ENCODE data around the gene HES3. TPM values are rescaled to one million over a fixed set of nuclear protein-coding genes. Genes with fewer than 3 reads are reported as not detected.

The HES3 gene
- total and polyA plus RNA-seq, 2 of the 4 experiments (the other 2 are of a cell fraction) = not detected

DNA sequence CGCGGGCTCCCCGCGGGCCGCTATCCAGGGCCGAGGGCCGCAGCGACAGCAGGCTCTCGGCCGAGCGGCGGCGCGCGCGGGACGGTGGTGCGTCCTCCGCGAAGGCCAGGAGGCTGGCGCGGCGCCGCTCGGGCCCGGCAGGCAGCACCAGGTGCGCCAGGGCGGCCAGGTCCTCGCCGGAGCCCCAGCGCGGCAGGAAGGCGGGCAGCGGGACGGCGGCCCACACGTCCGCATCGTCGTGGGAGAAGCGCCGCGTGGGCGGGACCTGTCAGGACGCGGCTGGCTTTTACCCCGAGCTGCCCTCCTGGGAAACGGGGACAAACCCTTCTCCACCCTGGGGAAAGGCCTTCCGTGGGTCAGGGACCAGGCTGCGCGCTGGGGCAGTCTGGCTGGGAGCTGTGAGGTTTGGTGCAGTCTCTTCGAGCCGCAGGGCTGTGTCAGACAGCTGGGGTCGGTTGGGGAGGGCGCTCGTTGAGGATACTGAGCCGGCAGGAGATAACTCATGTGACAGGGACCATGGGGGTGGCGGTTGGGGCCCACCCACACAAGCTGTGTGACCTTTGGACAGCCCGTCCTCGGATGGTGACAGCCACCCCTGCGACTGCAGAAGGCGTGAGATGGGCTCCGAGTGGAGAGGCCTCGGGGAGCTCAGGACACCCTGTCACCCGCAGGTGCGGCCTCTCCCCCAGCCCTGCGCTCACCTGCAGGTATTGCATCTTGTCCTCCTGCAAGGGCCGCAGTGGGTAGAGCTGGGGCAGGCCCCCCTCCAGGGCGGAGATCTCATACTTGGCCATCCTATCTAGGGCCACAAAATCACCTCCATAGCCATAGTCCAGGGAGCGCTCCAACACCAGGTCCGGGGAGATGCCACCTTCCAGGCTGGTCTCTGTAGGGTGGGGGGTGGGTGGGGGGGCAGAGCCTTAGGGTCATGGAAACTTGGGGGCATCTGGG lies 6.0 kb downstream of the HES3 start (continued):
- TF ChIP-seq NFE2L2 (IDR thresholded peaks at IDR 0.05; ENCODE audit: low read depth, low read length) (no peak), BHLHE40 (IDR thresholded peaks at IDR 0.05; ENCODE audit: low read depth, low read length) (no peak)

DNA sequence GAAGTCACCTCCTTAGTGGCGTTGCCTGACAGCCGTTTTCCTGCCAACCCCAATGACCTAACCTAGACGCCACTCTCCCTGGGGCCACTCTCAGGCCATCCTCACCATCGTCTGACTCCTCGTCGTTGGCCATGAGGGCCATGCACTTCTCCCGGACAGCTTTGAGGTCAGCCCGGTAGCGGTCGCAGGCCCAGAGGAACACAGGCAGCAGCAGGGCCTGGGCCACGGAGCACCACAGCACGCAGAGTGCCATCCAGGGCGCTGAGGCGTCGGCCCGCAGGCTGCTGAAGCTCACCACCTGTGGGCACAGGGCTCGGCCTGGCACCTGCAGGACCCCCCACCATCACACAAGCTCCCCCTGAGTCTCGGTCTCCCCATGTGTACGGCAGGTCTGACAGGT lies 7.3 kb downstream of the HES3 start:
- Histone ChIP-seq H2AFZ (replicated peaks; ENCODE audit: low read length, poor library complexity) (no peak overlapping the region), H3K27ac (ENCODE audit: insufficient read depth, low read length) (no peak overlapping the region), H2AK9ac (replicated peaks; ENCODE audit: low read depth, low read length, poor library complexity) (no peak overlapping the region), H3K4ac (ENCODE audit: low read depth, low read length) (no peak overlapping the region), H2AK5ac (ENCODE audit: low read depth, low read length) (no peak overlapping the region), H4K91ac (ENCODE audit: insufficient read depth, low read depth, low read length) (no peak overlapping the region), H4K20me1 (ENCODE audit: insufficient read depth, low read length) (peaks cover 15% of the 10 kb centered on the region), H3K4me2 (ENCODE audit: low read depth, low read length) (no peak overlapping the region), H3K18ac (ENCODE audit: low read depth, low read length) (no peak overlapping the region), H2BK5ac (ENCODE audit: low read depth, low read length, poor library complexity, severe bottlenecking) (no peak overlapping the region), H3K4me1 (ENCODE audit: control insufficient read depth, insufficient read depth, low read length) (no peaks in the 10 kb centered on the region), H3K9ac (ENCODE audit: low read depth, low read length) (no peak overlapping the region), H2BK15ac (ENCODE audit: low read depth, low read length) (no peak overlapping the region), H3K36me3 (ENCODE audit: control insufficient read depth, insufficient read depth, low read length) (no peaks in the 10 kb centered on the region), H3K9me1 (ENCODE audit: insufficient read depth, low read length) (no peaks in the 10 kb centered on the region), H3K23ac (ENCODE audit: low read depth, low read length) (no peak overlapping the region), H3K14ac (replicated peaks; ENCODE audit: low read depth, low read length) (no peak overlapping the region), H4K8ac (ENCODE audit: low read depth in 2 of 2, low read length in 2 of 2) (no peak overlapping the region), H3K9me3 (ENCODE audit: control insufficient read depth, insufficient read depth, low read length) (no peaks in the 10 kb centered on the region), H3K79me1 (ENCODE audit: low read depth in 1 of 2, low read length in 2 of 2) (no peaks in the 10 kb centered on the region), H3K4me3 (ENCODE audit: insufficient read depth, low read depth, low read length) (no peak overlapping the region), H4K5ac (ENCODE audit: low read depth, low read length) (no peak overlapping the region), H3K56ac (ENCODE audit: extremely low read depth, insufficient read depth, low read length) (no peak overlapping the region), H2BK120ac (ENCODE audit: low read depth, low read length) (no peak overlapping the region), H2BK20ac (ENCODE audit: low read depth, low read length) (no peak overlapping the region), H3K27me3 (ENCODE audit: control insufficient read depth, insufficient read depth, low read length) (peaks cover 34% of the 10 kb centered on the region)
- BruUV-seq (replicated peaks) = no TSS peak
- WGBS, 2 experiments (ENCODE audit: extremely low coverage in 2 of 2, insufficient read length in 1 of 2) = 74% methylated on average over 3 of the region's 19 CpGs; no CpG with 5 or more reads in 1 of the 2 experiments
- ChIA-PET CTCF (interaction anchor here (0.6 kb wide), 2 partner anchors 45 to 89 kb away, joined by 3 to 9 read pairs; no protein-coding TSS in a partner anchor), POLR2A (ENCODE audit: unreplicated experiment) (no interaction called here)
- in situ Hi-C loops (cut with MboI; ENCODE audit: low sequenced_read_pairs) = loop anchor here (10.0 kb wide), 1 partner anchor 154 kb away; no protein-coding TSS in a partner anchor
- dilution Hi-C loops (cut with HindIII; ENCODE audit: low sequenced_read_pairs, unreplicated experiment) = no loop called here
- ATAC-seq (ENCODE audit: low read depth) (no peak), DNase-seq (no peak)
- intact Hi-C loops (cut with micrococcal nuclease) = no loop called here
- TF ChIP-seq SMC3 (IDR thresholded peaks at IDR 0.05; ENCODE audit: low read depth, low read length) = no peak
- TF ChIP-seq RAD21 (IDR thresholded peaks at IDR 0.05; ENCODE audit: low read length) = no peak
- TF ChIP-seq CHD1 (IDR thresholded peaks at IDR 0.05; ENCODE audit: low read depth, low read length) = no peak
- no peak for TF ChIP-seq MAFK (IDR thresholded peaks at IDR 0.05; ENCODE audit: low read depth, low read length)
- no peak for TF ChIP-seq CEBPB (IDR thresholded peaks at IDR 0.05; ENCODE audit: low read depth, low read length)
- TF ChIP-seq, protein P1, sequence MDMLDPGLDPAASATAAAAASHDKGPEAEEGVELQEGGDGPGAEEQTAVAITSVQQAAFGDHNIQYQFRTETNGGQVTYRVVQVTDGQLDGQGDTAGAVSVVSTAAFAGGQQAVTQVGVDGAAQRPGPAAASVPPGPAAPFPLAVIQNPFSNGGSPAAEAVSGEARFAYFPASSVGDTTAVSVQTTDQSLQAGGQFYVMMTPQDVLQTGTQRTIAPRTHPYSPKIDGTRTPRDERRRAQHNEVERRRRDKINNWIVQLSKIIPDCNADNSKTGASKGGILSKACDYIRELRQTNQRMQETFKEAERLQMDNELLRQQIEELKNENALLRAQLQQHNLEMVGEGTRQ (IDR thresholded peaks at IDR 0.05; ENCODE audit: low read depth, low read length) = no peak
- no peak for TF ChIP-seq MXI1 (IDR thresholded peaks at IDR 0.05; ENCODE audit: borderline replicate concordance, low read depth, low read length)
- TF ChIP-seq ELK1 (IDR thresholded peaks at IDR 0.05; ENCODE audit: borderline replicate concordance, low read depth, low read length) = no peak
- TF ChIP-seq RCOR1 (IDR thresholded peaks at IDR 0.05; ENCODE audit: insufficient replicate concordance, low read length) = no peak
- TF ChIP-seq FOS (IDR thresholded peaks at IDR 0.05; ENCODE audit: low read depth, low read length) = no peak
- no peak for TF ChIP-seq MAZ (IDR thresholded peaks at IDR 0.05; ENCODE audit: borderline replicate concordance, low read depth, low read length)
- TF ChIP-seq POLR2A (IDR thresholded peaks at IDR 0.05; ENCODE audit: low read depth, low read length) = no peak
- no peak for TF ChIP-seq RFX5 (IDR thresholded peaks at IDR 0.05; ENCODE audit: low read depth, low read length)

All from IMR-90 (cell line).